BLaER1 treated with 17β-estradiol and CSF1 and Interleukin-3, amounts not matched to agents 10 nM and 100 nM (cell line): ENCODE measurements around the gene ABCA4.
A peak's percentile ranks its signal among the peaks of the same experiment; 100 is the strongest.

ENCODE experiments used
- H3K27ac ChIP-seq, 11 experiments: shearing (Covaris generic); formaldehyde crosslinking; 2 replicates each; pipeline ENCODE4 v1.8.1; 2022
- H3K27me3 ChIP-seq, 11 experiments: shearing (Covaris generic); formaldehyde crosslinking; 2 replicates each; pipeline ENCODE4 v1.8.1; 2022
- H3K36me3 ChIP-seq, 11 experiments: shearing (Covaris generic); formaldehyde crosslinking; 2 replicates each; pipeline ENCODE4 v1.8.1; 2022
- H3K4me1 ChIP-seq, 10 experiments: shearing (Covaris generic); formaldehyde crosslinking; 2 replicates each; pipeline ENCODE4 v1.8.1; 2022
- H3K4me2 ChIP-seq, 11 experiments: shearing (Covaris generic); formaldehyde crosslinking; 2 replicates each; pipeline ENCODE4 v1.8.1; 2022
- H3K4me3 ChIP-seq, 10 experiments: shearing (Covaris generic); formaldehyde crosslinking; 2 replicates each; pipeline ENCODE4 v1.8.1; 2022
- H3K9ac ChIP-seq, 11 experiments: shearing (Covaris generic); formaldehyde crosslinking; 2 replicates each; pipeline ENCODE4 v1.8.1; 2022
- H3K9me3 ChIP-seq, 11 experiments: shearing (Covaris generic); formaldehyde crosslinking; replicated peaks in 1 of 11; 2 replicates each; pipeline ENCODE4 v1.8.1; 2022
- H4K20me1 ChIP-seq, 11 experiments: shearing (Covaris generic); formaldehyde crosslinking; 2 replicates each; pipeline ENCODE4 v1.8.1; 2022
- Cebpa-rat ChIP-seq, 11 experiments: shearing (Covaris generic); IDR thresholded peaks; 2 replicates each; pipeline ENCODE4 v1.8.1; 2022

Gene ABCA4

GRCh38 chr1:94110021-94110761 is 10.8 kb downstream of the ABCA4 start:
- Histone ChIP-seq H3K9ac (no peak overlapping the region), H3K4me2 (peak overlapping the region in 10 of 11 experiments; percentile 26 to 74 (median 58); a peak in 19 of 22 replicates), H3K36me3 (no peaks in the 10 kb centered on the region), H3K9me3 (no peaks in the 10 kb centered on the region), H4K20me1 (peaks cover 0 to 85% (median 11%) of the 10 kb centered on the region in 11 experiments; a peak in 15 of 22 replicates), H3K4me1 (peaks cover 22 to 72% (median 44%) of the 10 kb centered on the region in 10 experiments), H3K4me3 (no peak overlapping the region), H3K27me3 (peaks cover 21 to 98% (median 31%) of the 10 kb centered on the region in 11 experiments), H3K27ac (no peak overlapping the region)
- no peak for TF ChIP-seq Cebpa-rat (IDR thresholded peaks at IDR 0.05)

DNA sequence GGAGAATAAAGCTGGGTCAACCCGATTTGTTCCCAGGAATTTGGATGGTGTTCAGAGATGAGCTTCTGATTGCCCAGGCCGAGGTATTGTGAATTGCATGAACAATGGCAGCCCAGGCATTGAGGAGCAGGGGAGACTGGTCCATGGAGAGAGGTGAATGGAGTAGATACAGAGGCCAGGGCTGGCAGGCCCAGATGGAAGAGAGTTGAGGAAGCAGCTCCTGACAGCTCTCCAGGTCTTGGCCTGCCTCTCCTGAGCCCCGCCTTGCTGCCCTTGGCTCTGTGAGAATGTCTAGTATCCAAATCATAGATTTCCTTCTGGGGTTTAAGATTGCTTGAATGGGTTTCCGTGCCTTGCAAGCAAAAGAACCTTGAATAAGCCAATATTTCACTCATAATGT is 11.5 kb downstream of the ABCA4 start:
- H3K9ac ChIP-seq = no peak overlapping the region
- TF ChIP-seq Cebpa-rat (IDR thresholded peaks at IDR 0.05) = no peak
- H4K20me1 ChIP-seq = peaks cover 0 to 93% (median 11%) of the 10 kb centered on the region in 11 experiments; a peak in 15 of 22 replicates

DNA sequence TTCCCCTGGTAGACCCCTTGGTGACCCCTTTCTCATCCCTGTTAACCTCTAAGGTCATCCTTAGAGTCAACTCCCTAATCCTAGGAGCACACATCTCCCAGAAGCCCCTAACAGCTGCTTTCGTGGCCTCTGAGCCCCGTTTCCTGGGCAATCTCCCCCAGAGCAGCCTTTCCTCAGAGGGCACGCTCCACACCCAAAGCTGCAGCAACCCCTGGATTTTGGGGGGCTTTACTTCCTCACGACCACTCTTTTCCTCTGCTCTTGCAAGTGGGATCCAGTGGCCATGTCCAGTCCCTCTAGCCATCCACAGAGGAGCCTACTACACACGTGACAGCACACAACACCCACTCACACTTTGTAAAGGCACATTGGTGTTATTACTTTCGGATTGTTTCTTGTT is 13.8 kb downstream of the ABCA4 start:
- H3K4me1 ChIP-seq = peaks cover 27 to 73% (median 50%) of the 10 kb centered on the region in 10 experiments
- H3K36me3 ChIP-seq = no peaks in the 10 kb centered on the region
- H3K9me3 ChIP-seq = no peaks in the 10 kb centered on the region
- peaks cover 49 to 98% (median 62%) of the 10 kb centered on the region in 11 experiments for H3K27me3 ChIP-seq
- H3K9ac ChIP-seq = no peak overlapping the region
- no peak overlapping the region for H3K4me3 ChIP-seq
- peaks cover 0 to 99% (median 11%) of the 10 kb centered on the region in 11 experiments; a peak in 15 of 22 replicates for H4K20me1 ChIP-seq
- TF ChIP-seq Cebpa-rat (IDR thresholded peaks at IDR 0.05) = no peak
- peak overlapping the region in 5 of 11 experiments; percentile 74 to 87 (median 84); a peak in 7 of 22 replicates for H3K4me2 ChIP-seq
- H3K27ac ChIP-seq = no peak overlapping the region

More for the DNA sequence above, 11.5 kb downstream of the ABCA4 start:
- Histone ChIP-seq H3K27ac (no peak overlapping the region), H3K9me3 (no peaks in the 10 kb centered on the region), H3K4me3 (no peak overlapping the region), H3K4me2 (peak overlapping the region in 9 of 11 experiments; percentile 26 to 74 (median 59); a peak in 19 of 22 replicates), H3K4me1 (peaks cover 27 to 80% (median 51%) of the 10 kb centered on the region in 10 experiments), H3K36me3 (no peaks in the 10 kb centered on the region), H3K27me3 (peaks cover 28 to 98% (median 38%) of the 10 kb centered on the region in 11 experiments)

DNA sequence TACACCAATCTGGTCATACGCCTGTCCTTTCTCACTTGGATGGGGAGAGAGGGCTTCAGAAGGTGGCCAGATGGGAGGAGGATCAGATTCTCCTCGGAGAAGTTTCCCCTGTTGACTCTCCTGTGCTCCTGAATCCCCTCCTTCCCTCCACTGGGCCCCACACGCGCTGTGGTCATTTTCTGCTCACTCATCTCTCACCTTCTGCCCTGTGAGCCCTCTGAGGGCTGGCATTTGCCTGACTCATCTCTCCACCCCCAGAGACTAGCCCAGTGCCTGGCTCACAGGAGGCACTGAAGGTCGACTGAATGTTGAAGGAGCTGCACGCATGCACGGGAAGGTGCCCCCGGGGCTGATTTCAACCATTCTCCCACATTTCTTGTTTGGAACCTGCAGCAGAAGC is 14.2 kb downstream of the ABCA4 start:
- peaks cover 49 to 98% (median 66%) of the 10 kb centered on the region in 11 experiments for H3K27me3 ChIP-seq
- H3K36me3 ChIP-seq = no peaks in the 10 kb centered on the region
- H3K4me3 ChIP-seq = no peak overlapping the region
- peaks cover 0 to 100% (median 11%) of the 10 kb centered on the region in 11 experiments; a peak in 15 of 22 replicates for H4K20me1 ChIP-seq
- H3K4me2 ChIP-seq = peak overlapping the region in 10 of 11 experiments; percentile 7 to 87 (median 74); a peak in 15 of 22 replicates
- no peak overlapping the region for H3K27ac ChIP-seq
- no peaks in the 10 kb centered on the region for H3K9me3 ChIP-seq
- TF ChIP-seq Cebpa-rat (IDR thresholded peaks at IDR 0.05) = no peak
- no peak overlapping the region for H3K9ac ChIP-seq
- peaks cover 27 to 74% (median 51%) of the 10 kb centered on the region in 10 experiments for H3K4me1 ChIP-seq

DNA sequence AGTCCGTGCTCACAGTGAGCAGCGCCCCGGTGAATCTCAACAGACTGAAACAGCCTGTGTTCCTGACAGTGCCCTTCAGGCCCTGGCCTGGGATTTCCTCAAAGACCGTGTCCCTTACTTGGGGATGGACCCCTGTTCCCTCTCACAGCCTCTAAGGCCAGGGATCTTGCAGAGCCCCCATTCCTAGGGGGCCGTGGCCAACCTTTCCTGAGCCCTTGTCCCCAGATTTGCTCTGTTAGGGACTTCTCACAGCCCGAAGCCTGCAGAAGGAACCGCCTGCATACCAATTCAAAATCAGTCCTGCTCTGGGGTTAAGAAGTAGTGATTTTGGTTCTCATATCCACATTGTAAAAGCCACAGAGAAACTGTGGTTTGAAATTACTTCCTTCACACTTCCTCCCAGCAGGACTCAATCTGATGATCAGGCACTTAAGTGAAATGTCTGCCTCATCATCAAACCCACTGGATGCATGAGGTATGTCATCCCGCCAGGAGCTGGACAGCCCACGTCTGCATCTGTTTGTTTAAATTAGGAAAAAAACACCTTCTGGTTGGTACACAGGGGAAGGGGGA is 14.9 kb downstream of the ABCA4 start:
- peaks cover 0 to 100% (median 11%) of the 10 kb centered on the region in 11 experiments; a peak in 15 of 22 replicates for H4K20me1 ChIP-seq
- peak overlapping the region; percentile 60 to 87 (median 76) for H3K4me2 ChIP-seq
- H3K4me1 ChIP-seq = peaks cover 27 to 68% (median 51%) of the 10 kb centered on the region in 10 experiments
- no peak for TF ChIP-seq Cebpa-rat (IDR thresholded peaks at IDR 0.05)
- peaks cover 49 to 98% (median 73%) of the 10 kb centered on the region in 11 experiments for H3K27me3 ChIP-seq
- no peak overlapping the region for H3K9ac ChIP-seq
- H3K4me3 ChIP-seq = no peak overlapping the region
- H3K9me3 ChIP-seq = no peaks in the 10 kb centered on the region
- H3K27ac ChIP-seq = no peak overlapping the region
- no peaks in the 10 kb centered on the region for H3K36me3 ChIP-seq

DNA sequence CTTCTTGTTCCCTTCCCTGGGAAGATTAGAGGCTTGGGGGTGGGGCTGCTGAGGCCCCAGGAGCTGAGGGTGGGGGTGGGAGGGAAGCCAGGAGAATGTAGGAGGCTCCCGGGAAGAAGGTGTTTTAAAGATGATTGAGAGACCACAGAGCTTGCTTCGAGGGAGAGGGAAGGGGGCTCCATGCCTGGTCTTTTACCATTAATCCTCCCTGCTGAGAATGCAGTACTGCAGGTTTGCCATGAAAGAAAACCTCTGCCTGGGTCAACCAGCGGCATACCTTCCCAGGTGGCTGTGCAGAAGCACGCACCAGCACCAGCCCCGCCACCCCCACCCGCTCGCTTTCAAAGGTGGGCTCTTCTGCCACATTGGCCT is 15.4 kb downstream of the ABCA4 start:
- no peak overlapping the region for H3K27ac ChIP-seq
- peaks cover 49 to 99% (median 77%) of the 10 kb centered on the region in 11 experiments for H3K27me3 ChIP-seq
- no peak overlapping the region for H3K4me3 ChIP-seq

DNA sequence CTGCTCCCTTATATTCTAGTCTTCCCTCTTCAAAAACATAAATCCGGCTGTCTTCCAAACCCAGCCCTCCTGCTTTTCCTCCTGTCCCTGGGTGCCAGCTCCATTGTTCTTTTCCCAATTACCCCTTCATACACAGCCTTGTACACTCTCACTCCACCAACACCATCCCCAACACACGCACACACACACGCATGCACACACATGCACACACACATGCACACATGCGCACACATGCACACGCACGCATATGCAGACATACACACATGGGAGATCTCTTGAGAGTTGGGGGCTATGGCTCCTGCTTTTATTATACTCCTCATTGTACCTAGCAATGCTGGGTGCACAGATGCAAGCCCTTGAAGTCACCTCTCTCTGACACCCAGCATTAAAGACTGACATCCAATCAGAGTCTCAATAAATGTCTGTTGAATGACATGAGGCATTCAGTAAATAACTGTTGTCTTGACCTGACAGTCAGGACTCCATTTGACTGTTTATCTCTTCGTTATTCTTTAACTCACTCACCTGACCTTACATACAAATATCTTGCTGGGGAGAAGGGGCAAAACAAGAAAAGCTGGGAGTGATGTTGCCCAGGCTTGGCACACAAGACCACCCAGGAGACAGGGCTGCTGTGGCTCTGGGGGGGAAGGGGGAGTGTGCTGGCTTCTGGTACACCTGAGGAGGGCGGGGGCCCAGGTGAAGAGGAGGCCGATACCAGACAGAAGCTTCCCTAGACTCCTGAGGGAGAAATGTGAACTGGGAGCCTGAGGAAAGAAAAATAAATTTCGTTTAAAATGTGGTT is 16.0 kb downstream of the ABCA4 start:
- no peaks in the 10 kb centered on the region for H3K9me3 ChIP-seq
- peak overlapping the region; percentile 32 to 87 (median 74); a peak in 16 of 22 replicates for H3K4me2 ChIP-seq
- no peak overlapping the region for H3K27ac ChIP-seq
- peaks cover 49 to 98% (median 80%) of the 10 kb centered on the region in 11 experiments for H3K27me3 ChIP-seq
- no peak for TF ChIP-seq Cebpa-rat (IDR thresholded peaks at IDR 0.05)
- H3K9ac ChIP-seq = no peak overlapping the region
- no peaks in the 10 kb centered on the region for H3K36me3 ChIP-seq
- no peak overlapping the region for H3K4me3 ChIP-seq
- H3K4me1 ChIP-seq = peaks cover 26 to 58% (median 43%) of the 10 kb centered on the region in 10 experiments
- H4K20me1 ChIP-seq = peaks cover 0 to 100% (median 11%) of the 10 kb centered on the region in 11 experiments; a peak in 15 of 22 replicates

More for the DNA sequence above, 15.4 kb downstream of the ABCA4 start:
- H3K9ac ChIP-seq = no peak overlapping the region
- TF ChIP-seq Cebpa-rat (IDR thresholded peaks at IDR 0.05) = no peak
- H3K4me1 ChIP-seq = peaks cover 27 to 64% (median 49%) of the 10 kb centered on the region in 10 experiments
- H3K4me2 ChIP-seq = peak overlapping the region; percentile 60 to 87 (median 76)
- no peaks in the 10 kb centered on the region for H3K9me3 ChIP-seq
- peaks cover 0 to 100% (median 11%) of the 10 kb centered on the region in 11 experiments; a peak in 15 of 22 replicates for H4K20me1 ChIP-seq
- H3K36me3 ChIP-seq = no peaks in the 10 kb centered on the region

DNA sequence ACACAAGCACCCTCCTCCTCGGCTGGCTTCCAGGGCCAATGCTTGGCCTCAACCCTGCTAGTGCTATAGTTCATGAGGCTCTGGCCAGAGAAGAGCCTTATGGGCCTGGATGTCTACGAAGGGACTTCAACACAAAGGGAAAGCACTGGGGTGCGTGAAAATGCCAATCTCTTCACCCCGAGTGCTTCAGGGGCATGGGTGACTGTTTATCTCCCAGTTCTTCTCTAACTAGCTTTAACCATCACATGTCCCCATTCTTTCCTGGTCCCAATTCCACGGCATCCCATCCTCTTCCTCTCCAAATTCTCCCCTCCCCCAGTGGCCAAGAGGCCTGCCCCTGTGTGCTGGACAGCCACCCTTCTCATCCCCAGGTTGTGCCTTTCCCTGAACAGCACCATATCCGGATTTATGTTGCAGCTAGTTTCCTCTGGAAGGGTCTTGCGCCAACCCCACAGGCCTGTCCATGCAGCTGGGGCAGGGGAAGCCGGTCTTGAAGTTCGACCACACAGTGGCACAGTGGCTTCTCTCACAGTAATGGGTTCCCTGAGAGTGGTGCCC is 16.7 kb downstream of the ABCA4 start:
- Histone ChIP-seq H3K36me3 (no peaks in the 10 kb centered on the region), H3K27ac (no peak overlapping the region), H3K4me1 (peaks cover 20 to 55% (median 37%) of the 10 kb centered on the region in 10 experiments), H4K20me1 (peaks cover 0 to 99% (median 11%) of the 10 kb centered on the region in 11 experiments; a peak in 15 of 22 replicates), H3K9me3 (no peaks in the 10 kb centered on the region), H3K9ac (no peak overlapping the region), H3K4me3 (no peak overlapping the region), H3K4me2 (peak overlapping the region in 6 of 11 experiments; percentile 49 to 87 (median 80); a peak in 7 of 22 replicates), H3K27me3 (peaks cover 49 to 98% (median 80%) of the 10 kb centered on the region in 11 experiments)
- no peak for TF ChIP-seq Cebpa-rat (IDR thresholded peaks at IDR 0.05)
